ENCODE results near the gene HDGF. TPM values are rescaled to one million over a fixed set of nuclear protein-coding genes. Genes with fewer than 3 reads are reported as not detected.

Gene HDGF
- total and polyA plus RNA-seq, 9 of the 15 experiments (the other 6 are each of a cell fraction or from before 2014, with no cell fraction given) = 38.8 to 601 (median 400) TPM

GRCh38 chr1:156693848-156694689 lies 57.4 kb downstream of the HDGF start (continued):
- TF ChIP-seq BCLAF1 (IDR thresholded peaks at IDR 0.05; ENCODE audit: borderline replicate concordance in 1 of 2, control insufficient read depth in 1 of 2, low read depth in 2 of 2, low read length in 1 of 2) (no peak), CAMTA2 (CRISPR knock-in tag; conservative IDR thresholded peaks at IDR 0.05) (no peak), ZNF830 (CRISPR knock-in tag; IDR thresholded peaks at IDR 0.05) (no peak), ZNF75A (CRISPR knock-in tag; IDR thresholded peaks at IDR 0.05) (no peak), ZFP36 (IDR thresholded peaks at IDR 0.05; ENCODE audit: low read depth, low read length, partially characterized antibody) (no peak), SREBF1 (IDR thresholded peaks at IDR 0.05; ENCODE audit: borderline replicate concordance, low read depth, low read length) (no peak), RBM25 (IDR thresholded peaks at IDR 0.05; ENCODE audit: low read depth, low read length, severe bottlenecking) (no peak), ZC3H4 (CRISPR knock-in tag; IDR thresholded peaks at IDR 0.05; ENCODE audit: borderline replicate concordance) (no peak), FOSL1 (tag; conservative IDR thresholded peaks at IDR 0.05) (0 out of 2 replicates have a peak, but pooled peaks have one; percentile 46), PCBP1 (IDR thresholded peaks at IDR 0.05; ENCODE audit: low read depth, low read length, poor library complexity, severe bottlenecking) (no peak), HSF4 (CRISPR knock-in tag; IDR thresholded peaks at IDR 0.05; ENCODE audit: borderline replicate concordance) (no peak; the same call in 1 of the 2 replicates), NKRF (IDR thresholded peaks at IDR 0.05; ENCODE audit: borderline replicate concordance) (no peak), HCFC1 (IDR thresholded peaks at IDR 0.05; ENCODE audit: low read depth, low read length) (no peak)
- TF ChIP-seq, protein P1, sequence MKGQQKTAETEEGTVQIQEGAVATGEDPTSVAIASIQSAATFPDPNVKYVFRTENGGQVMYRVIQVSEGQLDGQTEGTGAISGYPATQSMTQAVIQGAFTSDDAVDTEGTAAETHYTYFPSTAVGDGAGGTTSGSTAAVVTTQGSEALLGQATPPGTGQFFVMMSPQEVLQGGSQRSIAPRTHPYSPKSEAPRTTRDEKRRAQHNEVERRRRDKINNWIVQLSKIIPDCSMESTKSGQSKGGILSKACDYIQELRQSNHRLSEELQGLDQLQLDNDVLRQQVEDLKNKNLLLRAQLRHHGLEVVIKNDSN (CRISPR knock-in tag; IDR thresholded peaks at IDR 0.05) = no peak
- TF ChIP-seq, protein P2, sequence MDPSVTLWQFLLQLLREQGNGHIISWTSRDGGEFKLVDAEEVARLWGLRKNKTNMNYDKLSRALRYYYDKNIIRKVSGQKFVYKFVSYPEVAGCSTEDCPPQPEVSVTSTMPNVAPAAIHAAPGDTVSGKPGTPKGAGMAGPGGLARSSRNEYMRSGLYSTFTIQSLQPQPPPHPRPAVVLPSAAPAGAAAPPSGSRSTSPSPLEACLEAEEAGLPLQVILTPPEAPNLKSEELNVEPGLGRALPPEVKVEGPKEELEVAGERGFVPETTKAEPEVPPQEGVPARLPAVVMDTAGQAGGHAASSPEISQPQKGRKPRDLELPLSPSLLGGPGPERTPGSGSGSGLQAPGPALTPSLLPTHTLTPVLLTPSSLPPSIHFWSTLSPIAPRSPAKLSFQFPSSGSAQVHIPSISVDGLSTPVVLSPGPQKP (CRISPR knock-in tag; IDR thresholded peaks at IDR 0.05) = no peak

Measured in K562 (cell line).